ENCODE data around the gene ERICH6B.

DNA sequence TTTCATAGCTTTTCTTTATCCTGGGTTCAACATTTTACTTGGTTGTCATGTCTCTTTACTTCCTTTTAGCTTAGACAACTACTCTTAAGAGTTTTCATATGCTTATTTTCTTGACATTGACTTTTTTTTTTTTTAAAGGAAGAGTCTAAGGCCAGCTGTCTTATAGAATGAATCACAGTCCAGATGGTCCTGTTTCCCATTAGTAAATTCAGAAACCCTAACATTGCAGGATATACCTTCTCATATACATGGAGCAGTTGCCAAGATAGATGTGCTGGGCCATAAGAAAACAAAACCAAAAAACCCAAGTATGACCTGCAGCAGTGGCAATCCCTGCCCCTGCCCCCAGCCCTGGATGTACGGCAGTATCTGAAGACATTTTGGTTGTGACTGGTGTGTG lies 78.0 kb downstream of the ERICH6B start:
- no peak for TF ChIP-seq CEBPB (IDR thresholded peaks at IDR 0.05; ENCODE audit: low read depth, low read length)
- TF ChIP-seq PHF8 (conservative IDR thresholded peaks at IDR 0.05; ENCODE audit: low read depth, low read length) = no peak
- TF ChIP-seq SP4 (IDR thresholded peaks at IDR 0.05; ENCODE audit: low read length) = no peak
